GM12878 (cell line): Measurements from ENCODE around the gene SMOC2. TPM values are rescaled to one million over a fixed set of nuclear protein-coding genes. Genes with fewer than 3 reads are reported as not detected.

ENCODE experiments used
- ATAC-seq: fragments of 200-7000 bp; cut with Tn5 transposase; 3 replicates; pipeline ENCODE4 v1.9.1; 2020; ENCODE audit warnings: mild to moderate bottlenecking, moderate library complexity
- BruUV-seq: library from RNA; stranded (reverse); fragments of 400-500 nt; replicated peaks from 2 replicates; lab custom pipeline; 2021; lab: Mats Ljungman, UMichigan
- CTCF ChIA-PET: fragments of 300-600 bp; sonication (Branson Sonifier 250); formaldehyde crosslinking; extraction: SDS; loops from one replicate; lab custom pipeline; 2021; ENCODE audit warnings: inconsistent platforms; lab: Yijun Ruan, JAX
- POLR2A ChIA-PET: fragments of 350-600 bp; formaldehyde crosslinking; extraction: SDS; loops from one replicate; lab custom pipeline; 2021; ENCODE audit warnings: inconsistent platforms; lab: Charles Lee
- RAD21 ChIA-PET: fragments of 300-600 bp; sonication (Branson Sonifier 250); formaldehyde crosslinking; loops from one replicate; lab custom pipeline; 2023; ENCODE audit warnings: antibody characterized with exemption; ENCODE audit not compliant: unreplicated experiment; lab: Charles Lee
- SMC1A ChIA-PET: fragments of 300-600 bp; sonication (Branson Sonifier 250); formaldehyde crosslinking; loops from one replicate; lab custom pipeline; 2023; ENCODE audit not compliant: unreplicated experiment, uncharacterized antibody; lab: Charles Lee
- DNase-seq: peaks from one replicate; pipeline ENCODE4 v3.0.0-alpha.2; 2011; ENCODE audit warnings: low read depth, low spot score
- FAIRE-seq: peaks from 3 replicates; lab custom pipeline; 2011; peaks lifted over from hg19 to GRCh38; lab: Jason Lieb, UNC
- H2AFZ ChIP-seq: 2 replicates; pipeline ENCODE4 v1.6.0; 2011; ENCODE audit warnings: low read depth, low read length, control low read depth; ENCODE audit not compliant: control insufficient read depth
- H3K27ac ChIP-seq: 2 replicates; pipeline ENCODE4 v1.5.1; 2011; ENCODE audit warnings: control low read depth; ENCODE audit not compliant: control insufficient read depth, insufficient read depth
- H3K27me3 ChIP-seq, 2 experiments: replicated peaks in 1 of 2; 2 replicates each; pipeline versions ENCODE4 v1.6.0 to v1.6.1; 2011; ENCODE audit warnings: low read length in 1 of 2; ENCODE audit not compliant: control insufficient read depth in 2 of 2, insufficient read depth in 2 of 2
- H3K36me3 ChIP-seq, 2 experiments: 2 replicates each; pipeline ENCODE4 v1.5.1; 2011; ENCODE audit warnings: low read length in 1 of 2; ENCODE audit not compliant: control insufficient read depth in 2 of 2, insufficient read depth in 2 of 2
- H3K4me1 ChIP-seq: 2 replicates; pipeline ENCODE4 v1.6.1; 2011; ENCODE audit warnings: mild to moderate bottlenecking, low read length, moderate library complexity, mixed read lengths; ENCODE audit not compliant: control insufficient read depth, insufficient read depth
- H3K4me2 ChIP-seq: 2 replicates; pipeline ENCODE4 v1.6.0; 2011; ENCODE audit warnings: control low read depth; ENCODE audit not compliant: control insufficient read depth, insufficient read depth
- H3K4me3 ChIP-seq: fragments of 200-600 bp; sonication (generic); 2 replicates; pipeline ENCODE4 v1.5.1; 2016
- H3K79me2 ChIP-seq: 2 replicates; pipeline ENCODE4 v1.6.0; 2011; ENCODE audit warnings: low read length; ENCODE audit not compliant: control insufficient read depth, insufficient read depth
- H3K9ac ChIP-seq: 2 replicates; pipeline ENCODE4 v1.8.0; 2011; ENCODE audit warnings: low read length, control low read depth, mixed read lengths; ENCODE audit not compliant: control insufficient read depth, insufficient read depth
- H3K9me3 ChIP-seq: replicated peaks from 3 replicates; pipeline ENCODE4 v1.5.1; 2011; ENCODE audit warnings: mild to moderate bottlenecking, low read length; ENCODE audit not compliant: control insufficient read depth, insufficient read depth
- H4K20me1 ChIP-seq: 2 replicates; pipeline ENCODE4 v1.6.0; 2011; ENCODE audit not compliant: control insufficient read depth, insufficient read depth
- ESRRA ChIP-seq: IDR thresholded peaks from 2 replicates; pipeline ENCODE4 v1.6.1; 2012; ENCODE audit warnings: mild to moderate bottlenecking, low read length, improper control_type of control experiment
- JUNB ChIP-seq: IDR thresholded peaks from 2 replicates; pipeline ENCODE4 v1.6.1; 2016; ENCODE audit warnings: antibody characterized with exemption, mild to moderate bottlenecking
- MEF2A ChIP-seq: IDR thresholded peaks from 2 replicates; pipeline ENCODE4 v1.6.1; 2011; ENCODE audit warnings: low read depth, mild to moderate bottlenecking, low read length, moderate library complexity; ENCODE audit not compliant: insufficient read depth
- MTA2 ChIP-seq: fragments of 450-650 bp; IDR thresholded peaks from 2 replicates; pipeline ENCODE4 v1.6.1; 2016; ENCODE audit warnings: low read depth, mild to moderate bottlenecking, moderate library complexity
- RAD21 ChIP-seq: IDR thresholded peaks from 2 replicates; pipeline ENCODE4 v1.6.1; 2011; ENCODE audit warnings: mild to moderate bottlenecking, low read depth, low read length, moderate library complexity; ENCODE audit not compliant: insufficient read depth
- SMARCA5 ChIP-seq: fragments of 450-650 bp; IDR thresholded peaks from 2 replicates; pipeline ENCODE4 v1.6.1; 2017; ENCODE audit warnings: mild to moderate bottlenecking
- SP1 ChIP-seq: IDR thresholded peaks from one replicate; pipeline ENCODE4 v1.6.1; 2011; ENCODE audit warnings: low read depth, low read length
- YY1 ChIP-seq: IDR thresholded peaks from 2 replicates; pipeline ENCODE4 v1.6.1; 2011; ENCODE audit warnings: low read depth, mild to moderate bottlenecking, low read length
- WGBS: methylation state at CpG from one replicate; pipeline ENCODE4 v1.1.6; 2016; ENCODE audit warnings: low lambda C conversion rate; ENCODE audit not compliant: insufficient replicate concordance, insufficient coverage; ENCODE audit errors: missing lambda C conversion rate; 5-methylcytosine and 5-hydroxymethylcytosine counted together
- in situ Hi-C: fragments of 300-500 bp; cut with MboI; formaldehyde crosslinking; loops from 9 replicates; pipeline ENCODE4 v1.14.3; 2018; ENCODE audit warnings: mixed read lengths
- intact Hi-C: fragments of 100-400 bp; cut with micrococcal nuclease; formaldehyde crosslinking; loops from one replicate; pipeline ENCODE4 v1.14.2; 2022; ENCODE audit not compliant: unreplicated experiment
- polyA plus RNA-seq, 11 experiments: library from polyadenylated mRNA; depleted of rRNA in 4 of 11; unstranded in 6 of 11; stranded (reverse) in 5 of 11; fragments of >200 nt; fragmentation: Nextera tagmentation in 4 of 11; fragmentation: Illumina TruSeq in 1 of 11; extraction: Ambion mirVana in 4 of 11; extraction: Trizol in 1 of 11; gene quantifications; 1 replicate in 1 of 11; 2 replicates in 10 of 11; pipeline versions ENCODE4 v1.2.1 to v1.2.3, GENCODE V29; 2011 to 2016; ENCODE audit warnings: inconsistent platforms in 2 of 11, missing spikeins in 2 of 11, low read depth in 1 of 11
- total RNA-seq, 4 experiments: library from RNA; depleted of rRNA in 3 of 4; stranded (reverse); fragments of >200 nt in 3 of 4; fragmentation: Illumina TruSeq in 1 of 4; extraction: Trizol in 1 of 4; gene quantifications; 2 replicates each; pipeline versions ENCODE4 v1.2.1 to v1.2.3, GENCODE V29; 2013 to 2021
- TF ChIP-seq, protein P1 (sequence below): fragments of 450-650 bp; IDR thresholded peaks from 2 replicates; pipeline ENCODE4 v1.6.1; 2016; ENCODE audit warnings: mild to moderate bottlenecking
- TF ChIP-seq, protein P2 (sequence below): IDR thresholded peaks from 2 replicates; pipeline ENCODE4 v1.6.1; 2012; ENCODE audit warnings: mild to moderate bottlenecking, low read depth, low read length

The SMOC2 gene
- total and polyA plus RNA-seq, 10 of the 15 experiments (the other 5 are each of a cell fraction or from before 2014, with no cell fraction given): 0.10 to 0.12 TPM; not detected in 8

DNA sequence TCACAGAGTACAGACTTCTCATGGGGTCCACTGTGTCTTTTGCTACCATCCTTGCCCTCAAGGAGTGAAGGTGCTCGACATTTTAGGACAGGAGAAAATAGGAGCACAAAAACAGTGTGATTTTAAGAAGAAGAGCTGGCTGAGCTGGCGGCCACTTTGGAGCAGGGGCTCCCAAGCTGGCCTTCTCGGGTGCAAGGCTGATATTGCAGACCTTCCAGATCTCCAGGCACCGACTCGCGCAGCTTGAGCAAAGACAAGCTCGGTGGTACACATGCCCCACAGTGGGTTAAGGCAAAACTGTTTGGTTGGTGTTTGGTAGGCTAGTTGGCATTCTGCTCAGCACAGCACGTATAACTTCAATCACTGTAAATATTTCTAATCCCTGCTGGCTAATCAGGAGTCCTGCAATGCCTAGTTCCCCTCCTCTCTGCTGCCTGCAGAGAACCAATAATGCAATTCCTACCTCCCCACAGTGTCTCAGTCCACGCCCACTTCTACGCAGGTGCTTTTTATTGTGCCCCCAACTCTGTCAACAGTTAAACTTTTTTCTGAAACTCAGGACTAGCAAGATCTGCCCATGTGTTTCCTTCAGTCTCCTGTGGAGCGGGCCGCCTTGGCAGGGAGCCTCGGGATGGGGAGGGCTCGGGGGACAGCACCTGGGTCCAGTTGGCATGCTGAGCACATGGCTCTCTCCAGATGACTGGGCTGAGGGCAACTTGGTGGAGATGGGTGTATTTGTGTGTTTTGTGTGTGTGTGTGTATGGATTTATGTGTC is 12.7 kb upstream of the SMOC2 start (continued):
- TF ChIP-seq, protein P1, sequence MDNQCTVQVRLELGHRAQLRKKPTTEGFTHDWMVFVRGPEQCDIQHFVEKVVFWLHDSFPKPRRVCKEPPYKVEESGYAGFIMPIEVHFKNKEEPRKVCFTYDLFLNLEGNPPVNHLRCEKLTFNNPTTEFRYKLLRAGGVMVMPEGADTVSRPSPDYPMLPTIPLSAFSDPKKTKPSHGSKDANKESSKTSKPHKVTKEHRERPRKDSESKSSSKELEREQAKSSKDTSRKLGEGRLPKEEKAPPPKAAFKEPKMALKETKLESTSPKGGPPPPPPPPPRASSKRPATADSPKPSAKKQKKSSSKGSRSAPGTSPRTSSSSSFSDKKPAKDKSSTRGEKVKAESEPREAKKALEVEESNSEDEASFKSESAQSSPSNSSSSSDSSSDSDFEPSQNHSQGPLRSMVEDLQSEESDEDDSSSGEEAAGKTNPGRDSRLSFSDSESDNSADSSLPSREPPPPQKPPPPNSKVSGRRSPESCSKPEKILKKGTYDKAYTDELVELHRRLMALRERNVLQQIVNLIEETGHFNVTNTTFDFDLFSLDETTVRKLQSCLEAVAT: no peak
- no peak for TF ChIP-seq ESRRA

- in situ Hi-C loops (no loop called here), intact Hi-C loops (no loop called here)
- H3K4me3 ChIP-seq: no peak overlapping the region
- H2AFZ ChIP-seq: no peak overlapping the region
- ATAC-seq (no peak), FAIRE-seq (no peak), DNase-seq (no peak)
- H3K4me1 ChIP-seq: no peaks in the 10 kb centered on the region
- ChIA-PET POLR2A (no interaction called here), CTCF (no interaction called here), RAD21 (no interaction called here), SMC1A (no interaction called here)
- H3K9ac ChIP-seq: no peak overlapping the region
- H3K27ac ChIP-seq: no peak overlapping the region
- H4K20me1 ChIP-seq: no peaks in the 10 kb centered on the region
- no peaks in the 10 kb centered on the region for H3K36me3 ChIP-seq
- WGBS: 44% methylated on average over 1 of the region's 1 CpG
- H3K9me3 ChIP-seq: no peaks in the 10 kb centered on the region
- no peaks in the 10 kb centered on the region for H3K27me3 ChIP-seq
- H3K4me2 ChIP-seq: no peak overlapping the region
- BruUV-seq: no TSS peak
- TF ChIP-seq SP1 (no peak), MTA2 (no peak), JUNB (no peak), YY1 (no peak), SMARCA5 (no peak), RAD21 (no peak), MEF2A (no peak)
- TF ChIP-seq, protein P2, sequence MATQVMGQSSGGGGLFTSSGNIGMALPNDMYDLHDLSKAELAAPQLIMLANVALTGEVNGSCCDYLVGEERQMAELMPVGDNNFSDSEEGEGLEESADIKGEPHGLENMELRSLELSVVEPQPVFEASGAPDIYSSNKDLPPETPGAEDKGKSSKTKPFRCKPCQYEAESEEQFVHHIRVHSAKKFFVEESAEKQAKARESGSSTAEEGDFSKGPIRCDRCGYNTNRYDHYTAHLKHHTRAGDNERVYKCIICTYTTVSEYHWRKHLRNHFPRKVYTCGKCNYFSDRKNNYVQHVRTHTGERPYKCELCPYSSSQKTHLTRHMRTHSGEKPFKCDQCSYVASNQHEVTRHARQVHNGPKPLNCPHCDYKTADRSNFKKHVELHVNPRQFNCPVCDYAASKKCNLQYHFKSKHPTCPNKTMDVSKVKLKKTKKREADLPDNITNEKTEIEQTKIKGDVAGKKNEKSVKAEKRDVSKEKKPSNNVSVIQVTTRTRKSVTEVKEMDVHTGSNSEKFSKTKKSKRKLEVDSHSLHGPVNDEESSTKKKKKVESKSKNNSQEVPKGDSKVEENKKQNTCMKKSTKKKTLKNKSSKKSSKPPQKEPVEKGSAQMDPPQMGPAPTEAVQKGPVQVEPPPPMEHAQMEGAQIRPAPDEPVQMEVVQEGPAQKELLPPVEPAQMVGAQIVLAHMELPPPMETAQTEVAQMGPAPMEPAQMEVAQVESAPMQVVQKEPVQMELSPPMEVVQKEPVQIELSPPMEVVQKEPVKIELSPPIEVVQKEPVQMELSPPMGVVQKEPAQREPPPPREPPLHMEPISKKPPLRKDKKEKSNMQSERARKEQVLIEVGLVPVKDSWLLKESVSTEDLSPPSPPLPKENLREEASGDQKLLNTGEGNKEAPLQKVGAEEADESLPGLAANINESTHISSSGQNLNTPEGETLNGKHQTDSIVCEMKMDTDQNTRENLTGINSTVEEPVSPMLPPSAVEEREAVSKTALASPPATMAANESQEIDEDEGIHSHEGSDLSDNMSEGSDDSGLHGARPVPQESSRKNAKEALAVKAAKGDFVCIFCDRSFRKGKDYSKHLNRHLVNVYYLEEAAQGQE: no peak
- no peaks in the 10 kb centered on the region for H3K79me2 ChIP-seq
Observed at GRCh38 chr6:168428863-168429262, 12.1 kb upstream of the SMOC2 start.
